ENCODE data around the gene LSM12. TPM values are rescaled to one million over a fixed set of nuclear protein-coding genes. Genes with fewer than 3 reads are reported as not detected.
"Not testable (repeated sequence)": the region's sequence is repeated elsewhere in the genome, so short reads cannot be mapped to it uniquely, and the experiment has no call there.

LSM12 gene
- total RNA-seq, 1 donor from 2014 or later = 55.4 TPM

GRCh38 chr17:44001461-44001920, 65.0 kb downstream of the LSM12 start:
- Mint-ChIP-seq H3K27me3 (peaks cover 44% of the 10 kb centered on the region), H3K9me3 (ENCODE audit: low read depth) (no peaks in the 10 kb centered on the region), H3K36me3 (ENCODE audit: insufficient read depth) (no peaks in the 10 kb centered on the region), H3K27ac (no peak overlapping the region), H3K4me3 (ENCODE audit: low read depth) (no peak overlapping the region), H3K4me1 (ENCODE audit: low read depth) (peaks cover 16% of the 10 kb centered on the region)
- no peak for TF ChIP-seq CTCF (IDR thresholded peaks at IDR 0.05; ENCODE audit: unreplicated experiment)
- DNase-seq (ENCODE audit: low spot score, unreplicated experiment) = no peak

GRCh38 chr17:44000871-44001460, 65.5 kb downstream of the LSM12 start:
- no peak for DNase-seq (ENCODE audit: low spot score, unreplicated experiment)
- H3K27ac Mint-ChIP-seq = no peak overlapping the region

GRCh38 chr17:44000141-44000860, 66.2 kb downstream of the LSM12 start:
- peak overlapping the region; percentile 71 for H3K27ac Mint-ChIP-seq
- H3K36me3 Mint-ChIP-seq (ENCODE audit: insufficient read depth) = no peaks in the 10 kb centered on the region
- no peak overlapping the region for H3K4me3 Mint-ChIP-seq (ENCODE audit: low read depth)
- no peaks in the 10 kb centered on the region for H3K9me3 Mint-ChIP-seq (ENCODE audit: low read depth)
- H3K27me3 Mint-ChIP-seq = peaks cover 39% of the 10 kb centered on the region
- peaks cover 11% of the 10 kb centered on the region for H3K4me1 Mint-ChIP-seq (ENCODE audit: low read depth)
- TF ChIP-seq CTCF (IDR thresholded peaks at IDR 0.05; ENCODE audit: unreplicated experiment) = no peak
- DNase-seq (ENCODE audit: low spot score, unreplicated experiment) = no peak

More at GRCh38 chr17:44000871-44001460, 65.5 kb downstream of the LSM12 start:
- no peaks in the 10 kb centered on the region for H3K36me3 Mint-ChIP-seq (ENCODE audit: insufficient read depth)
- H3K4me1 Mint-ChIP-seq (ENCODE audit: low read depth) = peaks cover 12% of the 10 kb centered on the region
- no peak overlapping the region for H3K4me3 Mint-ChIP-seq (ENCODE audit: low read depth)
- H3K9me3 Mint-ChIP-seq (ENCODE audit: low read depth) = no peaks in the 10 kb centered on the region
- H3K27me3 Mint-ChIP-seq = peaks cover 41% of the 10 kb centered on the region
- TF ChIP-seq CTCF (IDR thresholded peaks at IDR 0.05; ENCODE audit: unreplicated experiment) = no peak

- no peaks in the 10 kb centered on the region for H3K36me3 Mint-ChIP-seq (ENCODE audit: insufficient read depth)
- TF ChIP-seq CTCF (IDR thresholded peaks at IDR 0.05; ENCODE audit: unreplicated experiment) = no peak
- H3K4me3 Mint-ChIP-seq (ENCODE audit: low read depth) = no peak overlapping the region
- DNase-seq (ENCODE audit: low spot score, unreplicated experiment) = no peak
- H3K4me1 Mint-ChIP-seq (ENCODE audit: low read depth) = peaks cover 11% of the 10 kb centered on the region
- no peak overlapping the region for H3K27ac Mint-ChIP-seq
- H3K9me3 Mint-ChIP-seq (ENCODE audit: low read depth) = no peaks in the 10 kb centered on the region
- H3K27me3 Mint-ChIP-seq = peaks cover 42% of the 10 kb centered on the region
Observed at GRCh38 chr17:43999024-43999423, 67.4 kb downstream of the LSM12 start.

- H3K27ac Mint-ChIP-seq = no peak overlapping the region
- no peaks in the 10 kb centered on the region for H3K36me3 Mint-ChIP-seq (ENCODE audit: insufficient read depth)
- no peaks in the 10 kb centered on the region for H3K9me3 Mint-ChIP-seq (ENCODE audit: low read depth)
- peaks cover 11% of the 10 kb centered on the region for H3K4me1 Mint-ChIP-seq (ENCODE audit: low read depth)
- no peak overlapping the region for H3K4me3 Mint-ChIP-seq (ENCODE audit: low read depth)
- no peak for TF ChIP-seq CTCF (IDR thresholded peaks at IDR 0.05; ENCODE audit: unreplicated experiment)
- H3K27me3 Mint-ChIP-seq = peaks cover 41% of the 10 kb centered on the region
- DNase-seq (ENCODE audit: low spot score, unreplicated experiment) = no peak
Observed at GRCh38 chr17:43998552-43998951, 67.9 kb downstream of the LSM12 start.

GRCh38 chr17:43997180-43997579, 69.3 kb downstream of the LSM12 start:
- Mint-ChIP-seq H3K4me1 (ENCODE audit: low read depth) (peaks cover 11% of the 10 kb centered on the region), H3K27me3 (peaks cover 37% of the 10 kb centered on the region)
- not testable (repeated sequence) for H3K4me3 Mint-ChIP-seq (ENCODE audit: low read depth); H3K36me3 Mint-ChIP-seq (ENCODE audit: insufficient read depth); H3K27ac Mint-ChIP-seq; H3K9me3 Mint-ChIP-seq (ENCODE audit: low read depth); DNase-seq (ENCODE audit: low spot score, unreplicated experiment)
